Measurements from ENCODE around the gene EGR2.

Gene EGR2

GRCh38 chr10:62764011-62764410, 52.2 kb downstream of the EGR2 start:
- no peak overlapping the region for H3K4me3 ChIP-seq (ENCODE audit: low read depth, low read length)
- no peak for TF ChIP-seq CTCF (IDR thresholded peaks at IDR 0.05; ENCODE audit: control insufficient read depth, extremely low read depth, insufficient read depth)
- DNase-seq (ENCODE audit: low read depth) = no peak

- DNase-seq (ENCODE audit: low read depth) = no peak
- no peak for TF ChIP-seq CTCF (IDR thresholded peaks at IDR 0.05; ENCODE audit: control insufficient read depth, extremely low read depth, insufficient read depth)
These were observed 53.0 kb downstream of the EGR2 start for GRCh38 chr10:62763155-62763554.

More at GRCh38 chr10:62763155-62763554, 53.0 kb downstream of the EGR2 start:
- no peak overlapping the region for H3K4me3 ChIP-seq (ENCODE audit: low read depth, low read length)
